Type B pancreatic cell (in vitro differentiated cells): ENCODE measurements around the gene METRN. TPM values are rescaled to one million over a fixed set of nuclear protein-coding genes. Genes with fewer than 3 reads are reported as not detected.
A peak's percentile ranks its signal among the peaks of the same experiment; 100 is the strongest.

Experiments
- DNase-seq: peaks from one replicate; pipeline ENCODE4 v3.0.0; 2021; ENCODE audit warnings: mixed read lengths; ENCODE audit not compliant: unreplicated experiment; ENCODE audit errors: extremely low spot score
- H3K27ac Mint-ChIP-seq: 2 replicates; pipeline ENCODE4 v1.8.0; 2021; ENCODE audit warnings: mild to moderate bottlenecking, mixed read lengths
- H3K27me3 Mint-ChIP-seq: 2 replicates; pipeline ENCODE4 v1.8.0; 2021; ENCODE audit warnings: mixed read lengths
- H3K36me3 Mint-ChIP-seq: 2 replicates; pipeline ENCODE4 v1.8.0; 2021; ENCODE audit warnings: mixed read lengths
- H3K4me1 Mint-ChIP-seq: one replicate; pipeline ENCODE4 v1.8.0; 2021; ENCODE audit warnings: mixed read lengths; ENCODE audit not compliant: unreplicated experiment
- H3K4me3 Mint-ChIP-seq: 2 replicates; pipeline ENCODE4 v1.8.0; 2021; ENCODE audit warnings: mild to moderate bottlenecking, mixed read lengths
- H3K9me3 Mint-ChIP-seq: 2 replicates; pipeline ENCODE4 v1.8.0; 2021; ENCODE audit warnings: mixed read lengths
- total RNA-seq: library from RNA; stranded (reverse); gene quantifications from 2 replicates; pipeline ENCODE4 v1.2.1, GENCODE V29; 2021; ENCODE audit warnings: low replicate concordance
- TF ChIP-seq, protein P1 (sequence below): fragments of 200-600 bp; sonication (generic); conservative IDR thresholded peaks from 2 replicates; pipeline ENCODE4 v1.5.0; 2021; ENCODE audit warnings: antibody characterized with exemption, mild to moderate bottlenecking

METRN gene
- total RNA-seq, 1 donor from 2014 or later = 97.1 TPM

DNA sequence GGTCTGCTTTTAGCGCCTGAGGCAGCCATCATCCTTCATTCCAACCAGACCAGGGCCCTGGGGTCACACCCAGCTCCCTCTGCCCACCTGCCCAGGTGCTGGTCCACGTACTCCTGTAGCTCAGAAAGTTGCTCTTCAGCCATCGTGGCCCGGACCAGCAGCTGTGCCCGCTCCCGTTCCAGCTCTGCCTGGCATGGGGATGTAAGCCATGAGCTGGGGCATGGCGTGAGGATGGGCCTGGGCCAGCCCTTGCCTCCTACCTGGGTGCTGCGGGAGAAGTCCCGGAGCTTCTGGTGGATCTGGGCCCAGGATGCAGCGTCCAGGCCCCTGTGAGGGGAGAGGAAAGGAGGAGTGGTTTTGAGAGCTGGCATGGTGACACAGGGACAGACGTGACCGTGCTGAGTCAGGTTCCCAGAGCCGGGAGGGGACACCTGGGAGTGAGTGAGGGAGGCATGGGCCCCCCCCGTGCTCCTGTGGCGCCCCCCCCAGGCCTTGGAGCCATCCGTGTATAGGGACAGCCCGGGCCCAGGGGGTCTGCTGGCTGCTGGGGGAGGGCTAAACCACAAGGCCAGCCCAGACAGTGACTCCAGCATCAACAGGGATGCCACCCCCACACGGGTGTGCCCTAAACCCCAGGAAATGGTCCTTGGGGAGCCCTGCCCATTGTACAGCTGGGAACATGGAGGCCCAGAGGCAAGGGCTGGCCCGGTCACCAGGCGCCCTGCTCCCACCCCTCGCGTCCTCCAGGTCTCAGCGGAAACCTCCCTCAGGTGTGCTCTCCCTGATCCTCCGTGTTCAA lies 8.1 kb downstream of the METRN start:
- Mint-ChIP-seq H3K27me3 (no peaks in the 10 kb centered on the region), H3K4me1 (peaks cover 8% of the 10 kb centered on the region)

DNA sequence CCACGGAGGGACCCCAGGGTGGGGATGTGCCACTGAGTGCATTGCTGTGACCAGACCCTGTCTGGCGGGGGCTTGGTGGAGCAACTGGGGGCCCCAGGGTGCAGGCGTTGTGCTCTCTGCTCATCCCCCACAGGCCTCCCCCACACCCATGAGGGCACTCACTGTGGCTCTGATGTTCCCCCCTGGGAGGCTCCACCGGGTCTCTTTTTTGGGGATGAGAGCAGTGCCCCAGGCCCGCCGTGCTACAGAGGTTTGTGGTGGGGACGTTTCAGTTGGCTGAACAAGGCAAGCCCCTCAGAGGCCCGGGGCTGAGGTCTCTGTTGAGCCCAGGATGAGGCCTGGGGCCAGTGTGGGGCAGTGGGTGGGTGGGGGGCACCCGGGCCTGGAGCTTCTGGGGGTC lies 8.8 kb downstream of the METRN start:
- DNase-seq = no peak
- TF ChIP-seq, protein P1, sequence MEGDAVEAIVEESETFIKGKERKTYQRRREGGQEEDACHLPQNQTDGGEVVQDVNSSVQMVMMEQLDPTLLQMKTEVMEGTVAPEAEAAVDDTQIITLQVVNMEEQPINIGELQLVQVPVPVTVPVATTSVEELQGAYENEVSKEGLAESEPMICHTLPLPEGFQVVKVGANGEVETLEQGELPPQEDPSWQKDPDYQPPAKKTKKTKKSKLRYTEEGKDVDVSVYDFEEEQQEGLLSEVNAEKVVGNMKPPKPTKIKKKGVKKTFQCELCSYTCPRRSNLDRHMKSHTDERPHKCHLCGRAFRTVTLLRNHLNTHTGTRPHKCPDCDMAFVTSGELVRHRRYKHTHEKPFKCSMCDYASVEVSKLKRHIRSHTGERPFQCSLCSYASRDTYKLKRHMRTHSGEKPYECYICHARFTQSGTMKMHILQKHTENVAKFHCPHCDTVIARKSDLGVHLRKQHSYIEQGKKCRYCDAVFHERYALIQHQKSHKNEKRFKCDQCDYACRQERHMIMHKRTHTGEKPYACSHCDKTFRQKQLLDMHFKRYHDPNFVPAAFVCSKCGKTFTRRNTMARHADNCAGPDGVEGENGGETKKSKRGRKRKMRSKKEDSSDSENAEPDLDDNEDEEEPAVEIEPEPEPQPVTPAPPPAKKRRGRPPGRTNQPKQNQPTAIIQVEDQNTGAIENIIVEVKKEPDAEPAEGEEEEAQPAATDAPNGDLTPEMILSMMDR = no peak
- peaks cover 6% of the 10 kb centered on the region for H3K4me1 Mint-ChIP-seq
- no peak overlapping the region for H3K27ac Mint-ChIP-seq
- no peaks in the 10 kb centered on the region for H3K9me3 Mint-ChIP-seq
- no peaks in the 10 kb centered on the region for H3K27me3 Mint-ChIP-seq
- no peaks in the 10 kb centered on the region for H3K36me3 Mint-ChIP-seq
- H3K4me3 Mint-ChIP-seq = no peak overlapping the region

More for the DNA sequence above, 8.1 kb downstream of the METRN start:
- Mint-ChIP-seq H3K27ac (no peak overlapping the region), H3K4me3 (peak overlapping the region; percentile 49), H3K36me3 (no peaks in the 10 kb centered on the region), H3K9me3 (no peaks in the 10 kb centered on the region)
- DNase-seq = no peak
- TF ChIP-seq, protein P1 = no peak

DNA sequence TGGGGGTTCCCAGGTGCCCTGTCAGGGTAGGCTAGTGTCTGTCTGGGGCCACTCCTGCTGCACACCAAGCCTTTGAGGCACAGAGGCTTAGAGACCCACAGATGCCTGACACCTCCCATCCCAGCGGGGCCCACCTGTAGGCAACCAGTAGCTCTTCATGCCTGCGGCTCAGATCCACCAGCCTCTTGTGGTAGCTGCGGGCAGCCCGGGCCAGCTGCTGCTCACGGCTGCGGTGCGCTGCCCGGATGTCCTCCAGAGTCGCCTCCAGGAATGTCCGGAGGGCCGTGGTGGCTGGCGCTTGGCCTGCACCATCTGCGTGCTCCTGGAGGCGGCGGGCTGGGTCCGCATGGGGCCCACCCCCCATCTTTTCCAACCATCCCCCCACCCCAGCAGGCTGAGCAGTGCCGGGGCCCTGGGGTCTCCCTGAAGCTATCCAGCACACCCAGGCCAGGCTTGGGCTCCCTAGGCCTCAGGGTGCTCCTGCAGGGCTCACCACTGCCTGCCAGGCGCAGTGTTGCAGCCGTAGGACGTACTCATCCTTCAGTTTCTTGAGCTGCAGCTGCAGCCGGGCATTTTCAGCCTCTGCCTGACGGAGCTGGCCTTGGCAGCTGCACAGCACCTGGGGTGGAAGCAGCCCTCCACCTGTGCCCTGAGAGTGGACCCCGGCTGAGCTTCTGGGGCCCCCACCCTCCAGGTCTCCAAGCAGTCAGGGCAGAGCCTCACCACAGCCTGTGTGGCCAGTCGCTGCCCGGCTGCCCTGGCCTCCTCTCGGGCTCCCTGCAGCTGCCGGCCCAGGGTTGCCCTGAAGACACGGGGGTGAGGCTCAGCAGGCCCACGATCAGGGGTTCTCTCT lies 9.5 kb downstream of the METRN start:
- H3K27ac Mint-ChIP-seq = no peak overlapping the region
- DNase-seq = no peak
- no peaks in the 10 kb centered on the region for H3K36me3 Mint-ChIP-seq
- H3K9me3 Mint-ChIP-seq = no peaks in the 10 kb centered on the region
- TF ChIP-seq, protein P1 = no peak
- no peaks in the 10 kb centered on the region for H3K4me1 Mint-ChIP-seq
- no peaks in the 10 kb centered on the region for H3K27me3 Mint-ChIP-seq
- no peak overlapping the region for H3K4me3 Mint-ChIP-seq

DNA sequence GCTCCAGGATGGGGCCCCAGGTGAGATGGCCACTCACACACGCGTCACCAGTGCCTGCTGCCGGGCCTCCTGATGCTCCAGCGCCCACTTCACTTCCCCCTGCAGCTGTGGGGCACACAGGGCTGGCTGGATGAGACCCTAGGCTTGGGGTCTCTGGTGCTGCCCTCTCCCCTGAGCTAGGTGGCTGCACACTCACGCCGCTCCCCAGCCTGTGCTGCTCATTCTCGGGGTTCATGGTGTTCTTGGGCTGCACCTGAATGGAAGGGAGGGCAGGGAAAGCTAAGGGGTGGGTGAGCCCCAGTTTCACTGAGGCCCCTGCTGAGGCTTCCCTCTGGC lies 10.1 kb downstream of the METRN start:
- no peaks in the 10 kb centered on the region for H3K27me3 Mint-ChIP-seq
- DNase-seq = no peak
- H3K9me3 Mint-ChIP-seq = no peaks in the 10 kb centered on the region
- no peak overlapping the region for H3K27ac Mint-ChIP-seq
- TF ChIP-seq, protein P1 = no peak
- no peaks in the 10 kb centered on the region for H3K4me1 Mint-ChIP-seq
- peak overlapping the region; percentile 57 for H3K4me3 Mint-ChIP-seq
- no peaks in the 10 kb centered on the region for H3K36me3 Mint-ChIP-seq

DNA sequence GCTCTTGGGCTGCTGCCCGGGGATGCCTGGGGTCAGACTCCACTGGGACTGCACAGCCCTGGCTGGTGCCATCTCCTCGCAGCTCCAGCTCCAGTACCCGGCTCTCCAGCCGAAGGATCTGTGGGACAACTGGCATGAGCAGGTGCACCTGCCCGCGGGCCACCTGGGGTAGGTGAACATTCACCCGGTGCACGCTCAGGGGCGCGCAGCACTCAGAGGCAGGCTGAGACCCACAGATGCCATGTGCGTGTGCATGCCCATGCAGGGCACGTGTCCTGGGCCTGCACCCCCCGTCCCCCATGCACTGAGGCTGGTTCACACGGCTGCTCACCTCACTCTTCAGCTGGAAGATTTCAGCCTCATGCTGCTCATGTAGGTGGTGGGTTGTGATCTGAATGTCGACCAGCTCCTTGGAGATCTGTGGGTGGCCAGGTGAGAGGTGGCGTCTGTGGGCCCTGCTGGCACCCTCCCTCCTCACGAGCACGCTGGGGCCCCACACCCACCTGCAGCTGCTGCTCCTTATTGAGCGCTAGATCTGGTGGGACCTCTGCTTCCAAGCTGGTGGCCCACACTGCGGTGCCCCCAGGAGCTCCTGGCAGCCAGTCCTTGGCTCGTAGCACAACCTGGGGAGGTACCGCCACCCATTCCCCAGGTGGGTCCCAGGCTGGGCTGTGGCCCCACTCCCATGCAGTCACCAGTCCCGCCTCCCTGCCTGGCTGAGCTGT lies 10.7 kb downstream of the METRN start:
- peak overlapping the region; percentile 23 for H3K27ac Mint-ChIP-seq
- no peak overlapping the region for H3K4me3 Mint-ChIP-seq
- no peaks in the 10 kb centered on the region for H3K4me1 Mint-ChIP-seq
- H3K36me3 Mint-ChIP-seq = no peaks in the 10 kb centered on the region
- no peaks in the 10 kb centered on the region for H3K27me3 Mint-ChIP-seq
- H3K9me3 Mint-ChIP-seq = no peaks in the 10 kb centered on the region
- no peak for DNase-seq
- TF ChIP-seq, protein P1 = no peak
